Ascending aorta (tissue), 2 donors: ENCODE data around the gene SORCS2. TPM values are rescaled to one million over a fixed set of nuclear protein-coding genes. Genes with fewer than 3 reads are reported as not detected.

Experiments used
- DNase-seq, 2 donors: peaks; one replicate each; pipeline ENCODE4 v3.0.0-alpha.2; 2019; ENCODE audit warnings: low spot score in 2 of 2
- H3K27ac ChIP-seq, 2 donors: fragments of 200-600 bp; sonication (generic); one replicate each; pipeline ENCODE4 v1.5.1; 2016 to 2017; ENCODE audit warnings: mild to moderate bottlenecking in 1 of 2
- H3K27me3 ChIP-seq: fragments of 200-600 bp; sonication (generic); one replicate; pipeline ENCODE4 v1.5.1; 2017
- H3K36me3 ChIP-seq, 2 donors: fragments of 200-600 bp; sonication (generic); one replicate each; pipeline ENCODE4 v1.5.1; 2016
- H3K4me1 ChIP-seq, 2 donors: fragments of 200-600 bp; sonication (generic); one replicate each; pipeline ENCODE4 v1.5.1; 2016 to 2017; ENCODE audit warnings: mild to moderate bottlenecking in 1 of 2
- H3K4me3 ChIP-seq, 2 donors: fragments of 200-600 bp; sonication (generic); one replicate each; pipeline ENCODE4 v1.5.1; 2016 to 2017; ENCODE audit warnings: mild to moderate bottlenecking in 1 of 2
- H3K9me3 ChIP-seq, 2 donors: fragments of 200-600 bp; sonication (generic); one replicate each; pipeline ENCODE4 v1.5.1; 2016
- CTCF ChIP-seq, 3 experiments: fragments of 200-600 bp in 2 of 3; fragments of 450-650 bp in 1 of 3; sonication (generic) in 2 of 3; IDR thresholded peaks; one replicate each; pipeline ENCODE4 v1.5.1; 2016 to 2019; ENCODE audit warnings: antibody characterized with exemption in 3 of 3, mild to moderate bottlenecking in 1 of 3, moderate library complexity in 1 of 3
- intact Hi-C: fragments of 100-400 bp; cut with DNase I; formaldehyde crosslinking; loops from one replicate; pipeline ENCODE4 v1.15.1; 2023
- total RNA-seq: library from RNA; depleted of rRNA; stranded (reverse); fragments of >200 nt; gene quantifications from one replicate; pipeline ENCODE4 v1.1.0, GENCODE V29; 2016

Gene SORCS2
- total RNA-seq, 1 donor from 2014 or later = 0.32 TPM

GRCh38 chr4:7217039-7217438 lies 24.7 kb downstream of the SORCS2 start:
- intact Hi-C loops = no loop called here
- H3K27ac ChIP-seq = no peak overlapping the region

GRCh38 chr4:7217474-7218321 lies 25.4 kb downstream of the SORCS2 start:
- Histone ChIP-seq H3K36me3 (no peaks in the 10 kb centered on the region), H3K4me3 (no peak overlapping the region), H3K27ac (no peak overlapping the region), H3K27me3 (no peaks in the 10 kb centered on the region), H3K4me1 (no peaks in the 10 kb centered on the region), H3K9me3 (no peaks in the 10 kb centered on the region)
- TF ChIP-seq CTCF (IDR thresholded peaks at IDR 0.05) = no peak
- intact Hi-C loops = no loop called here
- no peak for DNase-seq

More at GRCh38 chr4:7217039-7217438, 24.7 kb downstream of the SORCS2 start:
- H3K27me3 ChIP-seq = no peaks in the 10 kb centered on the region
- no peaks in the 10 kb centered on the region for H3K4me1 ChIP-seq
- no peaks in the 10 kb centered on the region for H3K9me3 ChIP-seq
- TF ChIP-seq CTCF (IDR thresholded peaks at IDR 0.05) = no peak
- H3K4me3 ChIP-seq = no peak overlapping the region
- no peak for DNase-seq
- no peaks in the 10 kb centered on the region for H3K36me3 ChIP-seq

GRCh38 chr4:7218686-7219085 lies 26.3 kb downstream of the SORCS2 start:
- H3K4me1 ChIP-seq = no peaks in the 10 kb centered on the region
- H3K27ac ChIP-seq = no peak overlapping the region
- H3K36me3 ChIP-seq = no peaks in the 10 kb centered on the region
- no peaks in the 10 kb centered on the region for H3K27me3 ChIP-seq
- no peak for DNase-seq
- no peaks in the 10 kb centered on the region for H3K9me3 ChIP-seq
- H3K4me3 ChIP-seq = no peak overlapping the region
- intact Hi-C loops = no loop called here
- TF ChIP-seq CTCF (IDR thresholded peaks at IDR 0.05) = no peak

- Histone ChIP-seq H3K36me3 (no peaks in the 10 kb centered on the region), H3K9me3 (no peaks in the 10 kb centered on the region), H3K4me1 (no peaks in the 10 kb centered on the region), H3K4me3 (no peak overlapping the region), H3K27me3 (no peaks in the 10 kb centered on the region), H3K27ac (no peak overlapping the region)
- intact Hi-C loops = no loop called here
- TF ChIP-seq CTCF (IDR thresholded peaks at IDR 0.05) = no peak
- no peak for DNase-seq
Observed at GRCh38 chr4:7222521-7222920, 30.2 kb downstream of the SORCS2 start.

- H3K27me3 ChIP-seq = no peaks in the 10 kb centered on the region
- H3K27ac ChIP-seq = no peak overlapping the region
- H3K4me3 ChIP-seq = no peak overlapping the region
- no peaks in the 10 kb centered on the region for H3K36me3 ChIP-seq
- DNase-seq = no peak
- no peak for TF ChIP-seq CTCF (IDR thresholded peaks at IDR 0.05)
- no peaks in the 10 kb centered on the region for H3K4me1 ChIP-seq
- intact Hi-C loops = no loop called here
- H3K9me3 ChIP-seq = no peaks in the 10 kb centered on the region
Observed at GRCh38 chr4:7223541-7223940, 31.2 kb downstream of the SORCS2 start.
